ENCODE data around the gene HLA-DPA1.
"Not testable (repeated sequence)": the region's sequence is repeated elsewhere in the genome, so short reads cannot be mapped to it uniquely, and the experiment has no call there.

HLA-DPA1 gene

GRCh38 chr6:33088258-33088930 is 14.9 kb upstream of the HLA-DPA1 start:
- DNase-seq = no peak

DNA sequence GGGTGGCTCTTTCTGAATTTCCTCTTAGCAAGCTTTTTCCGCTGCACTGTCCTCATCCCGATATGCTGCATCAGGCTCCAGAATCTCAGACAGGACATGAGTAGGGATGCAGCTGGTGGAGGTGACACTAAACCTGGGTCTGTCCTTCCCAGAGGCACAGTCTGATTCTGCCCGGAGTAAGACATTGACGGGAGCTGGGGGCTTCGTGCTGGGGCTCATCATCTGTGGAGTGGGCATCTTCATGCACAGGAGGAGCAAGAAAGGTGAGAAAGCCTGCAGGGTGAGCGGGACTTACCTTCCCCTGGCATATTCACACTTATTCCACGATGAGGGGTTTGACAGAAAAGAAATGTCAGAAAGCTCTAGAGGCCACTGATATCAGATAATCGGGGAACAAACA is 12.2 kb upstream of the HLA-DPA1 start:
- no peak for DNase-seq

GRCh38 chr6:33082702-33083101 is 9.3 kb upstream of the HLA-DPA1 start:
- DNase-seq = peak; percentile 82

GRCh38 chr6:33081098-33081824 is 7.8 kb upstream of the HLA-DPA1 start:
- DNase-seq = no peak

GRCh38 chr6:33080127-33081089 is 7.0 kb upstream of the HLA-DPA1 start:
- peak; percentile 38 for DNase-seq

GRCh38 chr6:33079580-33079979 is 6.1 kb upstream of the HLA-DPA1 start:
- no peak for DNase-seq

DNA sequence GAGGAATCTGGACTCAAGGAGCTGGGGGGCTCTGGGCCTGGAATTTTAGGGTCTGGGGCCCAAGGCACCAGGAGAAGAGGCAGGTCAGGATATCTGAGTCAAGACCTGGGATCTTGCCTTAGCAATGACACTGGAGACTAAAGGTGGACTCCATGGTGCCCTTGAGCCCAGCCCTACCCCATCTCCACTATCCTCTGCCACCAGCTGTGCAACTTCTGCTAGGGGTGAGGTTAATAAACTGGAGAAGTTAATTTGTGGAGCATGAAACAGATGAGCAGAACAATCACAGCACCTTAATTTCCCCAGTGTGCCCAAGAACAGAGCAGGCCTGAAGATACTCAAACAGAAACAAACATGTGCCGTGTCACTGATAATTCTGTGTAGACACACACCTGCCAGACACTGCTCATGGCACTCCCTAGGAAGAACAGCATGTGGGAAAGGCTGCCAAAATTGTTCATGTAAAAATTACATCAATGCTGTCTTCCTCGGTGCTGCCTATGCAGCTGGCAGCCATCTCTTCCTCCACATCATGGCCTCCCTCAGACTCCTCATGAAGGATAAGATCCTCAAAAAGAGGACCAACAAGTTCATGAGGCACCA is 5.6 kb upstream of the HLA-DPA1 start:
- DNase-seq = no peak

GRCh38 chr6:33078442-33078841 is 5.0 kb upstream of the HLA-DPA1 start:
- no peak for DNase-seq

- no peak for DNase-seq
Observed at GRCh38 chr6:33077908-33078307, 4.5 kb upstream of the HLA-DPA1 start.

GRCh38 chr6:33076406-33076934 is 3.0 kb upstream of the HLA-DPA1 start:
- DNase-seq = no peak

DNA sequence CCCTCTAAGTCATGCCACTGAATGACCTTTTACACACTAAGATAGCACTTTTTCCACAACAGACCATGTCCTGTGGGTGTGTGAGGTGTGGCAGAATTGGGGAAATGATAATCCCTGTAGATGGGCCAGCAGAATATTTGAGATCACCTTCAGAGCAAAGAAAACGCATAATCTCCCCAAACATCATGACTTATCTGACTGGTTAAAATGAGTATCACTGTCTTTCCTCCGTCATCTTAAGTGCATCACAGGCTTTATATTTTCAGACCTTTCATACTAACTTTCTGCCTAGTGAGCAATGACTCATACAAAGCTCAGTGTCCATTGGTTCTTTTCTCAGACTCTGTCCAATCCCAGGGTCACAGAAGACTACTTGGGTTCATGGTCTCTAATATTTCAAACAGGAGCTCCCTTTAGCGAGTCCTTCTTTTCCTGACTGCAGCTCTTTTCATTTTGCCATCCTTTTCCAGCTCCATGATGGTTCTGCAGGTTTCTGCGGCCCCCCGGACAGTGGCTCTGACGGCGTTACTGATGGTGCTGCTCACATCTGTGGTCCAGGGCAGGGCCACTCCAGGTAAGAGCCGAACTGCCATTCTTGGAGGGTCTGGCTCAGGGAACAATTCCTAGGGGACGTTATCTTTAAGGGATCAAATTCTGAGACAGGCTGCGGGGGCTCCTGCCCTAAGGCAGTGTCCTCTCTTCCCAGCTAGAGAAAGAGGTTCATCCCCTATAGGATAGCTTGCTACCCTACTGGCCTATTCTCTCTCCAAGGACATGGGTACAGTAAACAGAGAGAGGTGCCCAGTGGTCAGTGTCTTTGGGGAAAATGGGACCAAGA is 2.3 kb upstream of the HLA-DPA1 start, which contains the start of gene HLA-DPB1:
HLA-DPB1 (plus strand) TSS at position 423 of the 838 bp plus-strand sequence; CDS start at position 475, 52 bp downstream.
- peak; percentile 70 for DNase-seq

DNA sequence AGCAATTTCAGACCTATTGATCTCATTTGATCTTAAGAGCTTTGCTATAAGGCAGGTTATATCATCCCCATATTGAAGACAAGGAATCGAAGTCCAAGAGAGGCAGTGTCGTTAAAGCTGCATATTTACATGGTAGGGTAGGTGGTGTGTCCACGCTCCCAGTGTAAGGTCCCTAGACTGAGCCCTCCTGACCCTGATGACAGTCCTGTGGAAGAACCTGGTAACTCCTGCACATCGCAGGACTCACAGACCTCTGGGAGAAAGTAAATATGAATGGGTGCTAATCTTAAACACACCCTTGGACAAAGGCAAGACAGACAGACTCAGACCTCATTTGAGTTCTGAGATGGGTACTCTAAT is 1.7 kb upstream of the HLA-DPA1 start:
- DNase-seq = no peak

DNA sequence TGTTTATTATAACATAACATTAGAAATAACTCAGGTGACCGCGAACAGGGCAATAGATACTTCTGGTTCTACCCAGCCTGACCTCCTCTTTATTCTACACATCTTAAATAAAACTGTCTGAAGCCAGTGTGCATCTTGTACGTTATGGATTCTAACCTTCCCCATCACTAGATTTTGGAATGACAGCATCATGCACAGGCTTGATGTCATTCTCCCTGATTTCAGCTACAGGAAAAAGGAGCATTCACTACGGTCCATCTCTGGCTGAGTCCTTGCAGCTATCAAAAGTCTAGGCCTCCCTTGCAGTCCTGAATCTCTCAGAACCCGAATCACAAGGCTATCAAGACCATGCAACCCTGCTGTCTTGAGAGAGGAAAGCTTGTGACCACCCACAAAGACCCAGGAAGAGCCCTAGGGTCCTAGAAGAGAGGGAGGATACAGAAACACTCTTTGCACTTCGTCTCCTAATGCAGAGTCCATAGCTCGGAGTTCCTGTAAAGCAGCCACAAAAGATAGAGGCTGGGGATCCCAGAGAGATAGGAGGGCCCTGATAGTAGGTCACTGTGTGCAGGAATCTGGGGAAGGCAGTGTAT is 845 bp downstream of the HLA-DPA1 start:
- DNase-seq = no peak

DNA sequence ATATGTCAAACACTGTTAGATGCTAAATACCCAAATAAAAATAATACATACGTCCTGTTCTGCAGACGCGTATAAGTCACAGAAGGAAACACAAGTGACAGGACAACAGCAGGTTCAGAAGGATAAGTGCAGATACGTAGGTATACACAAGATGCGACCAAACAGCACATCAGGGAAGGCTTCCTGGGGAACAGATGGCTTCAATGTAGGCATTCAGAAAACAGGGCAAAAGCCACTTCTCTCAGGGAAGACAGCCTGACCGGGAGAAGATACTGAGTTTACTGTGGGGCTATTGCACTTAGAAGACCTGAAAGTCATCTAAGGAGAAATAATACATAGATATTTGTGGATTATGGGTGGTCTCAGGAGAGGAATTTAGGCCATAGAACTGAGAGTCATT is 1.9 kb downstream of the HLA-DPA1 start:
- DNase-seq = no peak

DNA sequence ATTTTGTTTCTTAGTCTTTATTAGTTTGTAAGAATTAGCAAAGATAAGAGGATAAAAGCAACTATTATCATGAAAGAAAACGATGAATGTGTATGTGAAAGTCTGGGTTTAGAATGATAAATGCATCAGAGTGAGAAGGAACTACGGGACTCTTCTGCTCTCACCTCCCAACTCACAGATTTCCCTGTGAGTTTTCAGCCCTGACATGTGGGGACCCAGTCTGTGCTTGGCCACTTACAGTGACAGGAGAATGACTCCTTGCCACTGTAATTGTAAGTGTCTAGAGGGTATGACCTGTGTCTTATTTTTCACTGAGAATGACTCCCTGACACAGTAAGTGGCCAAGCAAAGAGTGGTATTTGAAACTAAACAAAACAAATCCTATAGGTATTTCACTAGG is 2.5 kb downstream of the HLA-DPA1 start:
- no peak for DNase-seq

GRCh38 chr6:33069021-33069738 is 4.3 kb downstream of the HLA-DPA1 start:
- no peak for DNase-seq

- no peak for DNase-seq
Observed at GRCh38 chr6:33066917-33067521, 6.4 kb downstream of the HLA-DPA1 start.

- DNase-seq = no peak
Observed at GRCh38 chr6:33065312-33065711, 8.1 kb downstream of the HLA-DPA1 start.

DNA sequence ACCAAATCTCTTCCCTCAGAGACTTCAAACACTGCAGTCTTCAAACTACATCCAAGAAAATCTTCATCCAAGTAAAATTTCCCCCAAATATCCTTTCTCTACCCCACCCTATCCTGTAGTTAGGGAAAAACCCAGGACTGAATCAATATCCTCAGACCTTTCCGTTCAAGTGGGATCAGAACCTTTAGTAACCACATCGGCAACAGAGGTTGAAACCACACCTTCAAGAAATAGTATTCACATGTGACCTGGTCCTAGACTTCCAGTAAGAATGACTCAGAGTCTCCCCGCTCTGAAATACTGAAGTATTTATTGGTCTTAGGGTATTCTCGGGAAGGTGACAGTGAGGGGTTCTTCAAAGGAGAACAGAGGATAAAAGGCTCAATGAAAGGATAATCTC is 8.7 kb downstream of the HLA-DPA1 start:
- DNase-seq = no peak

DNA sequence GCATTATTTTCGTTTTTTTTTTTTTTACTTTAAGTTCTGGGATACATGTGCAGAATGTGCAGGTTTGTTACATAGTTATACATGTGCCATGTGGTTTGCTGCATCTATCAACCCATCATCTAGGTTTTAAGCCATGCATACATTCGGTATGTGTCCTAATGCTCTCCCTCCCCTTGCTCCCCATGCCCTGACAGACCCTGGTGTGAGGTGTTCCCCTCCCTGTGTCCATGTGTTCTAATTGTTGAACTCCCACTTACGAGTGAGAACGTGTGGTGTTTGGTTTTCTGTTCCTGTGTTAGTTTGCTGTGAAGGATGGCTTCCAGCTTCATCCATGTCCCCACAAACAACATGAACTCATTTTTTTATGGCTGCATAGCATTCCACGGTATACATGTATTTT is 10.0 kb downstream of the HLA-DPA1 start:
- not testable (repeated sequence) for DNase-seq
